Subcutaneous adipose tissue (tissue), 4 donors: Measurements from ENCODE around the gene MAP2K2. TPM values are rescaled to one million over a fixed set of nuclear protein-coding genes. Genes with fewer than 3 reads are reported as not detected.

Experiments
- CTCF ChIP-seq: fragments of 450-650 bp; IDR thresholded peaks from one replicate; pipeline ENCODE4 v1.5.1; 2016; ENCODE audit warnings: low read depth, mild to moderate bottlenecking, control low read depth, antibody characterized with exemption, moderate library complexity
- total RNA-seq, 4 donors: library from RNA; depleted of rRNA; stranded (reverse); fragments of >200 nt; gene quantifications; one replicate each; pipeline ENCODE4 v1.1.0, GENCODE V29; 2016

The MAP2K2 gene
- total RNA-seq, 4 donors from 2014 or later = 39.3 to 66.1 (median 56.3) TPM

- no peak for TF ChIP-seq CTCF
These were observed 60.4 kb downstream of the MAP2K2 start for GRCh38 chr19:4063369-4064148.

GRCh38 chr19:4062419-4063368, 61.2 kb downstream of the MAP2K2 start:
- no peak for TF ChIP-seq CTCF

- TF ChIP-seq CTCF = no peak
These were observed 62.1 kb downstream of the MAP2K2 start for GRCh38 chr19:4061683-4062418.

- no peak for TF ChIP-seq CTCF
These were observed 62.7 kb downstream of the MAP2K2 start for GRCh38 chr19:4061178-4061682.

GRCh38 chr19:4060621-4061177, 63.2 kb downstream of the MAP2K2 start:
- no peak for TF ChIP-seq CTCF

- TF ChIP-seq CTCF = no peak
These were observed 63.9 kb downstream of the MAP2K2 start for GRCh38 chr19:4059891-4060620.
